ENCODE results near the gene NUDT16L1.

Gene NUDT16L1

GRCh38 chr16:4695473-4696171 is 2.3 kb downstream of the NUDT16L1 start:
- no peak for DNase-seq

GRCh38 chr16:4696172-4696904 is 3.0 kb downstream of the NUDT16L1 start:
- DNase-seq, result no peak

GRCh38 chr16:4696905-4697847 is 3.8 kb downstream of the NUDT16L1 start:
- no peak for DNase-seq

- no peak for DNase-seq
Measured at GRCh38 chr16:4697848-4698291, 4.5 kb downstream of the NUDT16L1 start.

GRCh38 chr16:4698321-4699045 is 5.1 kb downstream of the NUDT16L1 start:
- no peak for DNase-seq

- no peak for DNase-seq
Measured at GRCh38 chr16:4699046-4699556, 5.7 kb downstream of the NUDT16L1 start.

- no peak for DNase-seq
Measured at GRCh38 chr16:4700380-4700996, 7.1 kb downstream of the NUDT16L1 start.

- DNase-seq, result no peak
Measured at GRCh38 chr16:4700997-4701743, 7.8 kb downstream of the NUDT16L1 start.

GRCh38 chr16:4701791-4702465 is 8.6 kb downstream of the NUDT16L1 start:
- DNase-seq, result no peak

- no peak for DNase-seq
Measured at GRCh38 chr16:4702466-4702808, 9.1 kb downstream of the NUDT16L1 start.

- DNase-seq, result no peak
Measured at GRCh38 chr16:4703906-4704305, 10.5 kb downstream of the NUDT16L1 start.

GRCh38 chr16:4704491-4704890 is 11.1 kb downstream of the NUDT16L1 start:
- DNase-seq, result no peak

- DNase-seq, result no peak
Measured at GRCh38 chr16:4704913-4705312, 11.6 kb downstream of the NUDT16L1 start.

GRCh38 chr16:4706871-4707270 is 13.5 kb downstream of the NUDT16L1 start:
- no peak for DNase-seq

GRCh38 chr16:4709481-4709880 is 16.1 kb downstream of the NUDT16L1 start:
- no peak for DNase-seq

- DNase-seq, result no peak
Measured at GRCh38 chr16:4713663-4714501, 20.5 kb downstream of the NUDT16L1 start.

- no peak for DNase-seq
Measured at GRCh38 chr16:4714996-4715395, 21.6 kb downstream of the NUDT16L1 start.

GRCh38 chr16:4718466-4718865 is 25.1 kb downstream of the NUDT16L1 start:
- no peak for DNase-seq

- DNase-seq, result no peak
Measured at GRCh38 chr16:4723071-4723767, 29.9 kb downstream of the NUDT16L1 start.

Measured in NCI-H526 (cell line).